PC-3 (cell line): ENCODE measurements around the gene MACROD2.

Source experiments
- CTCF ChIP-seq: fragments of 300-600 bp; sonication (generic); conservative IDR thresholded peaks from 2 replicates; pipeline ENCODE4 v1.5.1; 2017; ENCODE audit warnings: antibody characterized with exemption, low read depth, mild to moderate bottlenecking, low read length
- EZH2 ChIP-seq: fragments of 300-600 bp; sonication (generic); IDR thresholded peaks from one replicate; pipeline ENCODE4 v1.6.1; 2017; ENCODE audit warnings: antibody characterized with exemption, mild to moderate bottlenecking, low read length; ENCODE audit not compliant: unreplicated experiment
- EZH2phosphoT487 ChIP-seq: fragments of 300-600 bp; sonication (generic); IDR thresholded peaks from 2 replicates; pipeline ENCODE4 v1.6.1; 2018; ENCODE audit warnings: mild to moderate bottlenecking, antibody characterized with exemption, low read length, borderline replicate concordance

GRCh38 chr20:15205719-15206118, 1210.4 kb downstream of the MACROD2 start:
- no peak for TF ChIP-seq CTCF
- TF ChIP-seq EZH2 = no peak
- no peak for TF ChIP-seq EZH2phosphoT487
